Stimulated activated naive CD8-positive, alpha-beta T cell treated with anti-CD3 and anti-CD28 coated beads, Interleukin-15, amount 100 ng/mL, for 72 hours (primary cell): ENCODE data around the gene LORICRIN.

ENCODE experiments used
- ATAC-seq: fragments of 150-1000 bp; cut with Tn5 transposase; 2 replicates; pipeline ENCODE4 v1.10.0; 2021; ENCODE audit warnings: mild to moderate bottlenecking, moderate library complexity
- DNase-seq, 2 donors: peaks; one replicate each; pipeline ENCODE4 v3.0.0; 2021 to 2022
- H3K27ac Mint-ChIP-seq, 2 donors: one replicate each; pipeline ENCODE4 v1.8.0; 2022; ENCODE audit warnings: mild to moderate bottlenecking in 2 of 2, mixed read lengths in 2 of 2, moderate library complexity in 2 of 2
- H3K27me3 Mint-ChIP-seq: one replicate; pipeline ENCODE4 v1.8.0; 2022; ENCODE audit warnings: mixed read lengths
- H3K4me1 Mint-ChIP-seq: one replicate; pipeline ENCODE4 v1.8.0; 2022; ENCODE audit warnings: mild to moderate bottlenecking, mixed read lengths
- H3K4me3 Mint-ChIP-seq, 2 donors: one replicate each; pipeline ENCODE4 v1.8.0; 2022; ENCODE audit warnings: mild to moderate bottlenecking in 2 of 2, mixed read lengths in 2 of 2, moderate library complexity in 1 of 2
- H3K9me3 Mint-ChIP-seq, 2 donors: one replicate each; pipeline ENCODE4 v1.8.0; 2022; ENCODE audit warnings: mixed read lengths in 2 of 2

Gene LORICRIN

DNA sequence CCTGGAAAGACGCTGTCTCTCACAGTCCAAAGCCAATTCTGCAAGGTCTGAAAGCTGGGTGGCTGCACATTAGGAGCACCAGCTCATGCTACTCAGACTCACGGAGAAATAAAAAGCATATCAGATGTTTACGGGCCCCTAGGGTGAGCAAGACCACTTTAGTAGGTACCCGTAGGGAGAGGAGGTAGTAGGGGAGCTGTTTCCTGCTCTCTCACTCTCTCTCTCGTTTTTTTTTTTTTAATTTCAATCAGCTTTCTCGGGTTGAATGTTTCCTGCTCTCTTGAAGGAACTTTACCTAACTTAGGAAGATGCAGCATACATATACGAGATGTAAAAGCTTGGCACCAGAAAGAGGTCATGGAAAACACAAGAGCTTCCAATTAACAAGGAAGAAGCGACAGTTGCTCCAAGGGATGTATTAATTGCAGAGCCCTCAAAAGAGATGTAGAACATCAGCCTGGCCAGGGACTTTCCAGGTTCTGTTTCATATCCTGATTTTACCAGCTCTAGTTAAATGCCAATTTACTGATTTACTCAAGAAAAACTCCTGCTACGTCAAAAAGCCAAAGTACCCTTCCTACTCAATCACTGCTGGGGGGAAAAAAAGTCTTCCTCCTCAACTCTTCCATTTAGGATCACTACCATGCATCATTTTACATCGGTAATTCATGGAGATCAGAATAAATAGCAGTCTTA is 3.1 kb downstream of the LORICRIN start:
- no peak for ATAC-seq
- Mint-ChIP-seq H3K27ac (no peak overlapping the region), H3K27me3 (peaks cover 88% of the 10 kb centered on the region)

GRCh38 chr1:153265457-153265856 is 6.0 kb downstream of the LORICRIN start:
- ATAC-seq (no peak), DNase-seq (no peak)
- no peak overlapping the region for H3K27ac Mint-ChIP-seq
- peaks cover 26% of the 10 kb centered on the region for H3K4me1 Mint-ChIP-seq
- H3K4me3 Mint-ChIP-seq = no peak overlapping the region
- no peaks in the 10 kb centered on the region for H3K9me3 Mint-ChIP-seq
- H3K27me3 Mint-ChIP-seq = peaks cover 85% of the 10 kb centered on the region

More for the DNA sequence above, 3.1 kb downstream of the LORICRIN start:
- Mint-ChIP-seq H3K4me3 (peak overlapping the region; percentile 69 to 77), H3K4me1 (peaks cover 30% of the 10 kb centered on the region), H3K9me3 (no peaks in the 10 kb centered on the region)
- no peak for DNase-seq

GRCh38 chr1:153271711-153272110 is 12.2 kb downstream of the LORICRIN start:
- H3K27ac Mint-ChIP-seq = no peak overlapping the region
- peaks cover 65% of the 10 kb centered on the region for H3K27me3 Mint-ChIP-seq
- H3K4me3 Mint-ChIP-seq = no peak overlapping the region
- H3K4me1 Mint-ChIP-seq = no peaks in the 10 kb centered on the region
- no peaks in the 10 kb centered on the region for H3K9me3 Mint-ChIP-seq
- ATAC-seq (no peak), DNase-seq (no peak)

DNA sequence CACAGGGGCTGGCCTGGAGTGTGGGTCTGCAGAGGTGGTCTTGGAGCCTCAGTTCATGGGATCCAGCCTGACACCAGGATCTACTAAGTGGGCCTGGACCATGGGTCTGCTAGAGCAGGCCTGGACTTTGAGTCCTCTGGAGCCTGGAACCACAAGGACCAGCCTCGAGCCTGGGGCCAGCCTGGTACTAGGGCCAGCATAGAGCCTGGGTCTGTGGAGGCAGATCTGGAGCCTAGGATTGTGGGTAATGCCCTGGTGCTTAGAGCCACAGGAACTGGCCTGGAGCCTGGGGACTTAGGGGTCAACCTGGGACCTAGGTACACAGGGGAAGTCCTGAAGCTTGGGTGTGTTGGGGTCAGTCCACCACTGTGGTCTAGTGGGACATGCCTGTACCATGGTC is 12.7 kb downstream of the LORICRIN start:
- Mint-ChIP-seq H3K4me1 (no peaks in the 10 kb centered on the region), H3K4me3 (no peak overlapping the region), H3K27me3 (peaks cover 65% of the 10 kb centered on the region), H3K9me3 (no peaks in the 10 kb centered on the region), H3K27ac (no peak overlapping the region)
- no peak for DNase-seq
- no peak for ATAC-seq

- no peak overlapping the region for H3K4me3 Mint-ChIP-seq
- H3K27me3 Mint-ChIP-seq = peaks cover 48% of the 10 kb centered on the region
- ATAC-seq = peak; percentile 84
- peak; percentile 31 to 42 for DNase-seq
- H3K27ac Mint-ChIP-seq = no peak overlapping the region
- H3K9me3 Mint-ChIP-seq = no peaks in the 10 kb centered on the region
- H3K4me1 Mint-ChIP-seq = no peaks in the 10 kb centered on the region
Measured at GRCh38 chr1:153277852-153278251, 18.4 kb downstream of the LORICRIN start.

- Mint-ChIP-seq H3K4me3 (no peak overlapping the region), H3K4me1 (peaks cover 16% of the 10 kb centered on the region), H3K27ac (no peak overlapping the region), H3K9me3 (no peaks in the 10 kb centered on the region), H3K27me3 (peaks cover 17% of the 10 kb centered on the region)
- DNase-seq (peak; percentile 21 to 22), ATAC-seq (peak; percentile 59)
Measured at GRCh38 chr1:153288634-153289275, 29.3 kb downstream of the LORICRIN start.

- peaks cover 23% of the 10 kb centered on the region for H3K4me1 Mint-ChIP-seq
- H3K4me3 Mint-ChIP-seq = no peak overlapping the region
- DNase-seq = no peak
- no peak overlapping the region for H3K27ac Mint-ChIP-seq
- peaks cover 22% of the 10 kb centered on the region for H3K27me3 Mint-ChIP-seq
- no peaks in the 10 kb centered on the region for H3K9me3 Mint-ChIP-seq
- peak; percentile 69 for ATAC-seq
Measured at GRCh38 chr1:153291514-153291913, 32.0 kb downstream of the LORICRIN start.

GRCh38 chr1:153292185-153292584 is 32.7 kb downstream of the LORICRIN start:
- no peak overlapping the region for H3K4me3 Mint-ChIP-seq
- peaks cover 23% of the 10 kb centered on the region for H3K4me1 Mint-ChIP-seq
- no peak for DNase-seq
- ATAC-seq = no peak
- no peaks in the 10 kb centered on the region for H3K9me3 Mint-ChIP-seq
- H3K27me3 Mint-ChIP-seq = peaks cover 22% of the 10 kb centered on the region
- H3K27ac Mint-ChIP-seq = peak overlapping the region in 1 of 2 donors; percentile 43

DNA sequence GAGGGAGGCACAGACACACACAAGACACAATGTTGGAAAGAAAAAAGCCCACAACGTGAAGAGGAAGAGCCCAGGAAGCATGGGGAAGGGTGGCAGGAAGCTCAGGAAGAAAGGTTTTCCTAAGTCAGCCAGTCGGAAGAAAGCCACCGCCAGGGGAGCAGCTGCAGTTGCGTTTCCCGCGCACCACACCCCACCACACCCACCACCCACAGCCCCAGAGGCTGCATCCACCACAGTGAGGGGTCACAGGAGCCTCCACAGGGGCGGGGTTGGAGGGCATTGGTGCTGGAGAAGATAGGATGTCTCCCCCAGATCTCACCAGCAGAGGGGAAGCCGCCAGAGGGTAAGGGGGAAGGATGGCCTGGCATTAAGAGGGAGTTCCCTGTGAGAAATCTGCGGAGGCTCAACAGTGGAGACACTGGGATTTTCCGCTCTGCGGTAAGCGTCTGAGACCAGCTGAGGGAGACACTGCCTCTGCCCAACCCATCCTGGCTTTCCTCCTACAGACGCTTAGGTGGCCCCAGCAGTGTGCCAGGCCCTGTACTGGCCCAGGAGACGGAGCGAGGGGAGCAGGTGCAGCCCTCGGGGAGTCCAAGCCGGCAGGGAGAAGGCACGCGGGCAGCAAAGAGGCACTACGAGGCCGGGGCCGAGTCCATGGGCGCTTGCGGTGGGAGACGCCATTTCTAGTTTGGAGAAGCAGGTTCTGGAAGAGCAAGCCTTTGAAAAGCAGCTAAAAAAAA is 33.4 kb downstream of the LORICRIN start:
- peaks cover 23% of the 10 kb centered on the region for H3K4me1 Mint-ChIP-seq

GRCh38 chr1:153293480-153293775 is 33.9 kb downstream of the LORICRIN start:
- Mint-ChIP-seq H3K4me3 (no peak overlapping the region), H3K9me3 (no peaks in the 10 kb centered on the region), H3K27me3 (peaks cover 22% of the 10 kb centered on the region), H3K4me1 (peaks cover 23% of the 10 kb centered on the region), H3K27ac (peak overlapping the region in 1 of 2 donors; percentile 5)
- DNase-seq (no peak), ATAC-seq (no peak)

More for the DNA sequence above, 33.4 kb downstream of the LORICRIN start:
- Mint-ChIP-seq H3K4me3 (no peak overlapping the region), H3K27me3 (peaks cover 22% of the 10 kb centered on the region), H3K9me3 (no peaks in the 10 kb centered on the region), H3K27ac (no peak overlapping the region)
- DNase-seq (no peak), ATAC-seq (no peak)

DNA sequence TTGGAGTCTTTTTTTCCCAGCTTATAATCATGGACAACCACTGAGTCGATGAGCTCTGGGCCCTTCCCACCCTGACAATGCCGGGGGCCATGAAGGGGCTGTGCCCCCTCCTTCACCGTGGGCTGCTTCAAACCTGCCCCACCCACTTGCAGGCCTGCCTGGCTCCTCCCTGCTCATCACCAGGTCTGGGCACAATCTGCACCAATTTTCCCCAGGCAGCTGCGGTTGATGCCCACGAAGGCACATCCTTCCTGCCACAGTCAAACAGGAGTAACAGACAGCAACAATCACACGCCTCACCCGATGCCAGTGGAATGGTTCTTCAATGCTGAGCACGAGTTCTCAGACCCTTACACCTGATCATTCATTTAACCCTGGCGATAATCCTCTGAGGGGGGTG is 34.4 kb downstream of the LORICRIN start:
- Mint-ChIP-seq H3K27me3 (peaks cover 22% of the 10 kb centered on the region), H3K9me3 (no peaks in the 10 kb centered on the region), H3K4me3 (no peak overlapping the region), H3K4me1 (peaks cover 23% of the 10 kb centered on the region), H3K27ac (peak overlapping the region in 1 of 2 donors; percentile 5)
- ATAC-seq (no peak), DNase-seq (no peak)

DNA sequence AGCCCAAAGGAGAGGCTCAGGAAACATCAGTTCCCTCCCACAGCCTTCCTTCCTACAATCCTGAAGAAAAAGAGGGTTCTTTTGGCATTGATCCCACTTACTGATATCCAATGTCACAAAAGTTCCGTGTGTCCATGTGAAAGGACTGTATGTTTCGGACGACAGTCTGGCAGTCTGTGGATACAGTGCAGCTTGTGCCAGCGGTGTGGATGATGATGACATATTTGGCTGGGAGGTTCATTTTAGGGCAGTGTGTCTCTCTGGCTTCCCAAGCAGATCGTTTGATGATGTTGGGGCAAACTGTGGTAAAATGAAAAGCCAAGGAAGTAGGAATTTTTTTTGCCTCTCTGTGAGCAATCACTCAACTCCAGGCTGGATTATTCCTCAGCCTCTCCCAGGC is 42.8 kb downstream of the LORICRIN start:
- no peaks in the 10 kb centered on the region for H3K9me3 Mint-ChIP-seq
- no peak overlapping the region for H3K27ac Mint-ChIP-seq
- no peaks in the 10 kb centered on the region for H3K4me1 Mint-ChIP-seq
- no peak for ATAC-seq
- no peak for DNase-seq
- H3K27me3 Mint-ChIP-seq = peaks cover under 1% of the 10 kb centered on the region
- H3K4me3 Mint-ChIP-seq = no peak overlapping the region

- DNase-seq (no peak), ATAC-seq (no peak)
- H3K27me3 Mint-ChIP-seq = peaks cover 14% of the 10 kb centered on the region
- no peaks in the 10 kb centered on the region for H3K9me3 Mint-ChIP-seq
- no peak overlapping the region for H3K4me3 Mint-ChIP-seq
- no peak overlapping the region for H3K27ac Mint-ChIP-seq
- H3K4me1 Mint-ChIP-seq = no peaks in the 10 kb centered on the region
Measured at GRCh38 chr1:153305682-153306081, 46.2 kb downstream of the LORICRIN start.

- Mint-ChIP-seq H3K27ac (no peak overlapping the region), H3K9me3 (no peaks in the 10 kb centered on the region), H3K4me3 (no peak overlapping the region), H3K4me1 (no peaks in the 10 kb centered on the region), H3K27me3 (peaks cover 14% of the 10 kb centered on the region)
- ATAC-seq = no peak
- DNase-seq = no peak
Measured at GRCh38 chr1:153306303-153307220, 47.1 kb downstream of the LORICRIN start.

- H3K4me3 Mint-ChIP-seq = no peak overlapping the region
- H3K27me3 Mint-ChIP-seq = peaks cover 17% of the 10 kb centered on the region
- H3K4me1 Mint-ChIP-seq = no peaks in the 10 kb centered on the region
- no peaks in the 10 kb centered on the region for H3K9me3 Mint-ChIP-seq
- DNase-seq (no peak), ATAC-seq (no peak)
- H3K27ac Mint-ChIP-seq = no peak overlapping the region
Measured at GRCh38 chr1:153307221-153307600, 47.7 kb downstream of the LORICRIN start.
